ENCODE measurements around the gene C9orf50. TPM values are rescaled to one million over a fixed set of nuclear protein-coding genes. Genes with fewer than 3 reads are reported as not detected.
"Not testable (repeated sequence)": the region's sequence is repeated elsewhere in the genome, so short reads cannot be mapped to it uniquely, and the experiment has no call there.

Gene C9orf50
- total and polyA plus RNA-seq, 2 donors, result 0.28 TPM; not detected in 1

DNA sequence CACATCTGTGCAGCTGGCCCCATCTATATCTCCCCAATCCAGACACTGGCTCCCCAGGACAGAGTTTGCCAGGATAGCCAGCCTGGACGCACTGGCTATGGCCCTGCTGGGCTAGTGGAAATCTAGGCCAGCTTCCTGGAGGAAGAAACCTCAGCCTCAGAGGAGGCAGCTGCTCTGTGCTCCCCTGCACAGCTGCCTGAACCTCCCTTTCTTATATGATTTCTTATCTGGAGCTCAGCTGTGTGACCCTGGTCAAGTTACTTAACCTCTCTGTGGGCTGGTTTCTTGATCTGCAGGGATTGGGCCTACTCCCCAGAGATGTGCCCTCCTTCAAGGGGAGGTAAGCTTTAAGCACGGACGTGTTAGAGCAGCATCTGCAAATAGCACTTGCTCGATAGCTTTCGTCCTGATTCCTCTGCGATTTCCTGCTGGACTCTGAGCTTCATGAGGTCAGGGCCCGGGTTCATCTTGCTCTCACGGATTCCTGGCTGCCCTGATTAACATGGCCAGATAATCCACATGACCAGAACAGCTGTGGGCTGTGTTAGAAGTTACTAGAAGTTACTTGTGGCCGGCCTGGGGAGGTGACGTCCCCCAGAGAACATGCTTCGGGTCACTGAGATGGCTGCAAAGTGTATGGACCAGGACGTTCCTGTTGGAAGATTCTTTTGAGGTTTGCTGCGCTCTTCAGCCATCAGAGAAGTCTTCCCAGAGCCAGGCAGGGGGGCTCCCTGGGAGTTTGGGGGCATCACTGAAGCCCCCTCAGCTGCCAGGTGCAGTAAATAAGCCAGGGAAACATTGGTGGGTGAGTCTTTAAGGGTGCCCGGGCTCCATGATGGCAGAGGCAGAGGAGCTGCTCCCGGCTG is 14.5 kb downstream of the C9orf50 start:
- 63% methylated on average over 15 of the region's 15 CpGs for WGBS
- Histone ChIP-seq H3K27ac (ENCODE audit: low read depth) (peak overlapping the region; percentile 76), H3K4me3 (ENCODE audit: low read depth, low read length) (no peak overlapping the region), H3K4me1 (ENCODE audit: insufficient read depth) (no peaks in the 10 kb centered on the region), H3K36me3 (ENCODE audit: insufficient read depth) (no peaks in the 10 kb centered on the region)
- DNase-seq (ENCODE audit: extremely low spot score), result no peak

DNA sequence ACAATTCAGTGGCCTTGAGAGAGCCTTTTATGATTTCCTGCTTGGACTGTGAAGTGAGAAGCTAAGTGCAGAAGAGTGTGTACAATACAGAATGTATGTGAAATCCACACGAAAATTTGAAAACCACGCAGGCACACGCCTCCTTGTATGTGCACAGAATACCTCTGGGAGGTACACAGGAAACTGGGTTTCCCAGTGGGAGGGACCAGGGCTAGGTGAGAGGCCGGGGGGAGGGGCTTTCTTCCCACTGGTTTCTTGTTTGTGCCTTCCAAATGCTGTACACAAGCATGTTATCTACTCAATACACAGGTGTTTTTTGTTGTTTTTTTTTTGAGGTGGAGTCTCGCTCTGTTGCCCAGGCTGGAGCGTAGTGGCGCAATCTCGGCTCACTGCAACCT is 16.1 kb downstream of the C9orf50 start:
- no peak overlapping the region for H3K4me3 ChIP-seq (ENCODE audit: low read depth, low read length)
- H3K4me1 ChIP-seq (ENCODE audit: insufficient read depth), result no peaks in the 10 kb centered on the region
- 69% methylated on average over 8 of the region's 8 CpGs for WGBS
- no peaks in the 10 kb centered on the region for H3K36me3 ChIP-seq (ENCODE audit: insufficient read depth)
- DNase-seq (ENCODE audit: extremely low spot score), result no peak
- no peak overlapping the region for H3K27ac ChIP-seq (ENCODE audit: low read depth)

DNA sequence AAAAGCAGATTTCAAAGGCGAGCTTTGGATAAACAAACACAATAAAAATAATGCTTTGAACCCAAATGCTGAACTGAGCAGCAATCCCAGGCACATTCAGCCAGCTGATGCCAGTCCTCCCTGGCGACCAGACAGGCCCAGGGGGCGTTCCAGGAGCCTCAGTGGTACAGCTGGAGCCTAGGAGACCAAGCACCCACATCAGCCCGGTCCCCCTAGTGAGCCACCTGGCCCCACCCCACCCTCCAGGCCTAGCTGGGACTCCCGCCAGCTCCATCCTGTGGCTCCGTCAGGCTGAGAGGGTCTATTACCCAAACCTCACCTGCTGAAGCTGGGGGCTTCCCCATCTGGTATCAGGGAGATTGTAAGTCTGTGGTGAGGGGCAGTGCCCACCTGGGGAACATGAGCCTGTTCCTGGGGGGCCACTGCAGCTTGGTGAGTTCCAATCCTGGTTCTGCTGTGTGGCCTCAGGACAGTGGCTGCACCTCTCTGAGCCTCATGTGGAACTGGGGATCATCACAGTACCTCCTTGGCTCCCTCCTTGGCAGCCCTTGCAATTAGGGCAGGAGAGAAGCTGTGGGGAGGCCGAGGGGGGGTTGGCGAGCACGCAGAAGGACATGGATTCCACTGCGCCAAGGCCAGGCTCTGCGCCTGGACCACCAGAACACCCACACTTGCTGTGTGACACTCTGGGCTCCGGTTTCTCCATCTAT is 16.7 kb downstream of the C9orf50 start:
- DNase-seq (ENCODE audit: extremely low spot score), result no peak
- Histone ChIP-seq H3K27ac (ENCODE audit: low read depth) (no peak overlapping the region), H3K4me1 (ENCODE audit: insufficient read depth) (no peaks in the 10 kb centered on the region), H3K36me3 (ENCODE audit: insufficient read depth) (no peaks in the 10 kb centered on the region), H3K4me3 (ENCODE audit: low read depth, low read length) (no peak overlapping the region)
- 77% methylated on average over 12 of the region's 12 CpGs for WGBS

DNA sequence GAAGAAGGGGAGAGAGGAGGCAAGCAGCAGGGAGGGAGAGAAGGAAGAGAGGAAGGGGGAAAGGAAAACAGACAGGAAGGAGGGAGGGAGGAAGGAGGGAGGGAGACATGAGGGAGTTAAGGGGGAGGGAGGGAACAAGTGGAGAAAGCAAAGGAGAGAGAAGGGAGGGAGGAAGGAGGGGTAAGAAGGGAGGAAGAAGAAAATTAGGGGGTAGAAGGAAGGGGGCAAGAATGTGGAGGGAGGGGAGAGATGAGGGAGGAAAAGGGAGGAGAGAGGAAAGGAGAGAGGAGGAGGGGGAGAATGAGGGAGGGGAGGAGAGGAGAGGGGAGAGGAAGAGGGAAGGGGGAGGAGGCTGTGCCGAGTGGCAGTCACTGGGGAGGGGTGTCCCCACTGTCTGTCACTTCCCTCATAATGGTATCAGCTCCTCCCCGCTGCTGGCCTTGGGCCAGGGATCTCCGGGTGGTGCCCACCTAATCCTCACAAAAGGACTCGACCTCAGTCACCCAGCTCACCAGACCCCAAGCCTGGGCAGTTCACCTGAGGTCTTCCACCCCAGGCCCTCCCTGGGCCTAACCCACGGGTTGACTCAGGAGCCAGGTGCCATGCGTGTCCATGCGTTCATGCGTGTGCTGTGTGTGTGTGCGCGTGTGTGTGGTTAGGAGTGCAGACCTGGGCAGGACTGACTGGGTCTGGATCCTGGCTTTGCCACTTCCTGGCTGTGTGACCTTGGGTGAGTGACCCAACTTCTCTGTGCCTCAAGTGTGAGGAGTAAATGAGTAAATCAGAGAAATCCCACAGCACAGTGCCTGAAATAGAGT is 18.1 kb downstream of the C9orf50 start:
- Histone ChIP-seq H3K4me1 (ENCODE audit: insufficient read depth) (no peaks in the 10 kb centered on the region), H3K36me3 (ENCODE audit: insufficient read depth) (no peaks in the 10 kb centered on the region), H3K27ac (ENCODE audit: low read depth) (no peak overlapping the region), H3K4me3 (ENCODE audit: low read depth, low read length) (no peak overlapping the region)
- no peak for DNase-seq (ENCODE audit: extremely low spot score)
- WGBS, result 61% methylated on average over 10 of the region's 10 CpGs

DNA sequence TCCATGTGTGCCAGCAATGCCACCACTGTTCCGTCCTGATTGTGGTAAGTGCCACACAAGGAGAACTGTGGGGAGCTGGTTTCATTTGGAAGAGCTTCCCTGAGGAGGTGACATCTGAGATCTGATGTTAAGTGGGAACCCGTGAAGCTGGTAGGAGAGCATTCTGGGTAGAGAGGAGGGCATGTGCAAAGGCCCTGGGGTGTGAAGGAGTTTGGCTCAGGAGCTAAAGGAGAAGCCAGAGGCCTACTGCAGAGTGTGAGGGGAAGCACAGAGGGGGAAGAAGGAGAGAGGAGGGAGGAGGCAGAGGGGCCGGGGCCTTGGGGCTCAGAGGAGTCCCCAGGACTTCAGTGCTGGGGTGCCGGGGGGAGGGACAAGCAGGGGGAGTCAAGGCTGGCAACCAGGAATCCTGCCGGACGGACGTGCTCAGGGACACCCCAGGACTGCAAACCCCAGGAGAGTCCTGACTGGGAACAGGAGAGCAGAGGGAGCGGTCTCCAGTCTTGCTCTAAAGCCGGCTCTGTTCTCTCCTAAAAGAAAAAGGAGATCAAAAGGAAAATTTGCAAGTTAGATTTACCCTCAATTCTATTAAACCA is 19.7 kb downstream of the C9orf50 start:
- H3K36me3 ChIP-seq (ENCODE audit: insufficient read depth), result no peaks in the 10 kb centered on the region
- no peaks in the 10 kb centered on the region for H3K4me1 ChIP-seq (ENCODE audit: insufficient read depth)
- no peak for DNase-seq (ENCODE audit: extremely low spot score)
- 83% methylated on average over 9 of the region's 9 CpGs for WGBS
- no peak overlapping the region for H3K27ac ChIP-seq (ENCODE audit: low read depth)
- no peak overlapping the region for H3K4me3 ChIP-seq (ENCODE audit: low read depth, low read length)

DNA sequence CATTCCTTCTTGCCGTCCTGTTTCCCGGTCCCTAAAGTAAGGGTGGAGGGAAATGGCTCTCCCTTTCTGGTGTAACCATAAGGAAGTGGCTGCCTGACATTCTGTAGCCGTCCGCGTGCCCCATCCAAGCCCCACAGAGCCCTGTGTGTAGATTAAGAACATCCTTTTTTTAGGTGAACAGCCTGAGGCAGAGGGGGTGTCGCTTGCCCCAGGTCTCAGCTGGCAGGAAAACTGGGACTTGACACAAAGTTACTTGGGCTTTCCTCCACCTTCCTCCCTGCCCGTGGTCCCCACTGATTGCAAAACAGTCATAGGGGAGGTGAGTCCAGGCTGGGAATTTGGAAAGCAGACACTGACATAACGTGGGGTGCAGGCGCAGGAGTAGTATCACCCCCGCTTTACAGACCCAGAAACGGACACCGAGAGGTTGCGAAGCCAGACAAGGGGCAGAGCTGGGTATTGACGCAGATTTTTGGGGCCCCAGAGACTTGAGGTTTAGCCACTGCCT is 22.8 kb downstream of the C9orf50 start:
- Histone ChIP-seq H3K27ac (ENCODE audit: low read depth) (peak overlapping the region; percentile 90), H3K36me3 (ENCODE audit: insufficient read depth) (no peaks in the 10 kb centered on the region), H3K4me1 (ENCODE audit: insufficient read depth) (no peaks in the 10 kb centered on the region), H3K4me3 (ENCODE audit: low read depth, low read length) (peak overlapping the region; percentile 47)
- DNase-seq (ENCODE audit: extremely low spot score), result no peak
- WGBS, result 65% methylated on average over 14 of the region's 14 CpGs

DNA sequence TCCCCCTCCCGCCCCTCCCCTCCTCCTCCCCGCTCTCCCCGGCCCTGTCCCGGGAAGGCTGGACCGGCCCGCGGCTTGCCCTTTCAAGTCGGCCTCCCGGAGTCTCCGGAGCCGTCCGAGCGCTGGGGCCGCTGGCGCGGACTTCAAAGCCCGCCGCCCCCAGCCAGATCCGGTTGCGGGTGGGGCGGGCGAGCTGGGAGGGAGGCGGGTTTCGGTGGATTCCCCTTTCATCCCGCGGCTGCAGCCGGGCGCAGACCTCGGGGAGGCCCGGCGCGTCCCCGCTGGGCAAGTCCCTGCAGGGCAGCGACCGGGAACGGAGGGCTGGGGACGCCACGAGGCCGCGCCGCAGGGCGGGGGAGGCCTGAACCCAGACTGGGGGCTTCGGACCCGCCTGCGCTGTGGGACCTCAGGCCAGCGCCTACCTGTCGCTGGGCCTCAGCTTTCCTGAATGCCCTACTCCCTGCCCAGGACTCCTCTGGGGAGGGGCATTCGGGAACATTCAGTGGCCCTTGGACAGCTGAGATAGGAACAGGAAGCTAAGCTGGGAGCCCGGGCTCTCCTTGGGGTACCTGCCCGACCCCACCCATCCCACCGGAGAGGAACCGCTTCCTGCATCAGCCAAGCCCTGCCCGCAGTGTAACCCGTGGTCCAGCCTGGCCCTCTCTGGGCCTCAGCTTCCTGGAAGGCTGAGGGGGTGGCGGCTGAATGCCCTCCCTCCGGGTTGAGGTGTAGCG is 23.4 kb downstream of the C9orf50 start:
- WGBS, result 5% methylated on average over 57 of the region's 57 CpGs
- Histone ChIP-seq H3K4me1 (ENCODE audit: insufficient read depth) (no peaks in the 10 kb centered on the region), H3K36me3 (ENCODE audit: insufficient read depth) (no peaks in the 10 kb centered on the region), H3K4me3 (ENCODE audit: low read depth, low read length) (peak overlapping the region; percentile 47), H3K27ac (ENCODE audit: low read depth) (peak overlapping the region; percentile 90)
- no peak for DNase-seq (ENCODE audit: extremely low spot score)

DNA sequence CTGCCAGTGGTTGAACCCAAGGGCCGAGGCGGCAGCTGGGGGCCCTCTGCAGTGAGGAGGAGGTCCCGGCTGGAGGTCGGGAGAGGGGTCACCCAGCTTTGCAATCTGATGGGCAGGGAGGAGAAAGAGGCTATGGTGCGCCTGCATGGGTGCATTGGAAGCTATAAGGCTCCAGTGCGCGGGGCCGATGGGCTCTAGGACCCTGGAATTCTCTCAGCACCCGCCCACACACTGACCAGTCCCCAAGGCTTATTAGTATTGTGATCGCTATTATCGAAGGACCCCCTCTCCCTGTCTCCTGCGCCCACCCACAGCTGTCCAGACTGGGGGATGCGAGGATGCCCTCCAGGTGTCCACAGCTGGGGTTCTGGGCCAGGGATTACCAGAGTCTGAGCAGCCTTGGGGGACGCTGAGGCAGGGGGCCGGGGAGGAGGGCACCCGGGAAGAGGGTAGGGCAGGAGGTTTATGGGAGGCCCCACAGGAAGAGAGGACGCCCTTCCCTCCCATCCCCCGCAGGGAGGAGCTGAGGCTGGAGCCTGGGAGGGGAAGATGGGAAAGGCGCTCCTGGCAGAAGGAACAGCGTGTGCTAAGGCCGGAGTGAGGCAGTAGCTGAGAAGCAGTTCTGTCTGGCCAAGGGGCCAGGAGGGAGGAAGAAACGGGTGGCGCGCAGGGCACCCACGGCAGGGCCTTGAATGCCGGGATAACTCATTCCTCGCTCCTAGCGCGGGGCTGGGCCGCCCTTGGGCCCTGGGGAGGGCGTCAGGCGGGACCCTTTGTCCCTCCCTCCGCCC is 24.2 kb downstream of the C9orf50 start:
- H3K36me3 ChIP-seq (ENCODE audit: insufficient read depth), result no peaks in the 10 kb centered on the region
- no peak for DNase-seq (ENCODE audit: extremely low spot score)
- H3K27ac ChIP-seq (ENCODE audit: low read depth), result peak overlapping the region; percentile 84
- H3K4me3 ChIP-seq (ENCODE audit: low read depth, low read length), result peak overlapping the region; percentile 47
- WGBS, result 22% methylated on average over 33 of the region's 33 CpGs
- H3K4me1 ChIP-seq (ENCODE audit: insufficient read depth), result no peaks in the 10 kb centered on the region

DNA sequence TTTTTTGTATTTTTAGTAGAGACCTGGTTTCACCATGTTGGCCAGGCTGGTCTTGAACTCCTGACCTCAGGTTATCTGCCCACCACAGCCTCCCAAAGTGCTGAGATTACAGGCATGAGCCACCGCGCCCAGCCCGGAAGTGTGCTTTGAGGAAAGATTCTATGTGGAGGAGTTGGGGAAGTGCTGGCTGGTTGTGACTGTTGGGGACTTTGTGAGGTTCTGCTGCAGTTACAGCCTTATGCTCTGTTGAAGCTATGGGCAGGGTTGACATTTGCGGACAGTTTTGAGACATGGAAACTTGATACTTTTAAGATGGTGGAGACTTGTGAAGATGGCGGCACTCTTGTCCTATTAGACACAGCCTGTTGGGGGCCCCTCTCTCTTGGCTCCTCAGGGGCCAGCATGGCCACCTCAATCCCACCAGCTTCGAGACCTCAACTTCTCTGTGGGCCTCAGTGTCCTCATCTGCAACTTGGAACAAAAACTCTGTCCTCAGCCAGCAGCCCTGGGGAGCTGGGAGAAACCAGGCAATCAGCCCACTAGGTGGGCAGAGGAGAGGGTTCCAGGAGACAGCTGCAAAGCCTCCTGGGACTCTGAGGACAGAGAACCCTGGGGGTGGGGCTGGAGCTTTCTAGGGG is 24.9 kb downstream of the C9orf50 start:
- H3K4me3 ChIP-seq (ENCODE audit: low read depth, low read length), result no peak overlapping the region
- 77% methylated on average over 6 of the region's 6 CpGs for WGBS
- peak overlapping the region; percentile 4 for H3K27ac ChIP-seq (ENCODE audit: low read depth)
- no peaks in the 10 kb centered on the region for H3K4me1 ChIP-seq (ENCODE audit: insufficient read depth)
- H3K36me3 ChIP-seq (ENCODE audit: insufficient read depth), result no peaks in the 10 kb centered on the region
- DNase-seq (ENCODE audit: extremely low spot score), result no peak

DNA sequence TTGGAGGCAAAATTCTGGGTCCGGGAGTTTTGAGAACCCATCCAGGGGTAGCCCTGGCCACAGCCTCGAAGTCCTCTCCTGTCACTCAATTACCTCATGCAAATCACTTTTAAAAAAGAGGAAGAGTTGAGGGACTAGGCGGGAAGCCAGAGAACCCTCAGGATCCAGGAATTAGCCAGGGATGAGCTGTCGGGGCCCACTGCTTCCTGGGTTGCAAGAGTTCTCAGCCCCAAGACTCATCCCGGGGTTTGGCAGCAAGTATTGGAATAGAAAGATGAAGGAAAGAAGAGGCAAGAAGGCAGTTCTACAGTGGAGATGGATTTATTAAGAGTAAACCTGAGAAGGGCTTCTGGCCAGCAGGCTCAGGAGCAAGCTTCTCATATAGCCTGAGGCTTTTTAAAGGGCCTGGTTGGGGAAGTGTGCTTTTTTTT is 25.6 kb downstream of the C9orf50 start:
- DNase-seq (ENCODE audit: extremely low spot score), result no peak
- 57% methylated on average over 5 of the region's 5 CpGs for WGBS
- no peaks in the 10 kb centered on the region for H3K4me1 ChIP-seq (ENCODE audit: insufficient read depth)
- H3K4me3 ChIP-seq (ENCODE audit: low read depth, low read length), result no peak overlapping the region
- H3K27ac ChIP-seq (ENCODE audit: low read depth), result no peak overlapping the region
- no peaks in the 10 kb centered on the region for H3K36me3 ChIP-seq (ENCODE audit: insufficient read depth)

DNA sequence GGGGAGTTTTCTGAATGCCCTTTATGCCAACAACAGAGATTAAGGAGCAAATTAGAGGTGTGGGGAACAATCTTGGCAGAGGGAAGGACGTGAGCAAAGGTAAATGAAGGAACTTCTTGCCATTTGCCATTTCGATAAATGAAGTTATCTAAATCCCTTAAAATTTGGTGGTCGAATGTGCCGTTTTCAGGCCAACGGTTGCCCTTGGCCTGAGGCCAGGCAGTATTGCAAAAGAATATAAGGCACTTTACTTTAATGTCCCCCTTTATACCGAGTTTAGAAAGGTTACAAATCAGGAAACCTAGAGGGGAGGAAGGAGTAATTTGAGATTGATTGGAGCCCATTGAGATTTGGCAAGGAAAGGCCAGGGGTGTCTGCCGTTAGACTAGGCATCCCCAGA is 26.3 kb downstream of the C9orf50 start:
- Histone ChIP-seq H3K36me3 (ENCODE audit: insufficient read depth) (no peaks in the 10 kb centered on the region), H3K4me1 (ENCODE audit: insufficient read depth) (no peaks in the 10 kb centered on the region), H3K4me3 (ENCODE audit: low read depth, low read length) (no peak overlapping the region), H3K27ac (ENCODE audit: low read depth) (no peak overlapping the region)
- no peak for DNase-seq (ENCODE audit: extremely low spot score)
- WGBS, result 71% methylated on average over 7 of the region's 7 CpGs

DNA sequence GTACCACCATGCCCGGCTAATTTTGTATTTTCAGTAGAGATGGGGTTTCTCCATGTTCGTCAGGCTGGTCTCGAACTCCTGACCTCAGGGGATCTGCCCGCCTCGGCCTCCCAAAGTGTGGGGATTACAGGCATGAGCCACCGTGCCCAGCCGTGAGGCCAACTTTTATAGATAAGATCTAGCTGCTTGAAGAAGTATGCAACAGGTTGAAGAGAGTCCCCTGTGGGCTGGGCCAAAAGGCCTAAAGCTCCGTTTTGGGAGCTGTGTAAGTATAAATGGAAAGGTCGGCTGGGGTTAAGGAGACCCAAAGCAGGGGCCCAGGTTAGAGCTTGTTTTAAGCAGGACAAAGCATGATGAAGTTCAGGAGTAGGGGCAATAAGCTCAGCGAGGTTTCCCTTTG is 28.1 kb downstream of the C9orf50 start:
- 79% methylated on average over 10 of the region's 10 CpGs for WGBS
- not testable (repeated sequence) for DNase-seq (ENCODE audit: extremely low spot score); H3K27ac ChIP-seq (ENCODE audit: low read depth); H3K4me3 ChIP-seq (ENCODE audit: low read depth, low read length); H3K36me3 ChIP-seq (ENCODE audit: insufficient read depth); H3K4me1 ChIP-seq (ENCODE audit: insufficient read depth)

Measured in urinary bladder (tissue), 4 donors.